Astrocyte (in vitro differentiated cells and primary cell): ENCODE data around the gene AFAP1L2.

Source experiments
- CTCF ChIP-seq: IDR thresholded peaks from 2 replicates; pipeline ENCODE4 v1.5.1; 2011; ENCODE audit warnings: low read depth, mild to moderate bottlenecking, inconsistent platforms, low read length, moderate library complexity; ENCODE audit not compliant: insufficient read depth
- EZH2 ChIP-seq: IDR thresholded peaks from 2 replicates; pipeline ENCODE4 v1.6.1; 2012; ENCODE audit warnings: mild to moderate bottlenecking, low read length, inconsistent platforms; ENCODE audit not compliant: insufficient read depth

GRCh38 chr10:114396464-114396863 is 7.8 kb downstream of the AFAP1L2 start:
- no peak for TF ChIP-seq CTCF
- no peak for TF ChIP-seq EZH2
